Loucy (cell line): ENCODE measurements around the gene SEC24B.

Source experiments
- EZH2phosphoT487 ChIP-seq: fragments of 200-600 bp; IDR thresholded peaks from 2 replicates; pipeline ENCODE4 v1.6.1; 2018; ENCODE audit warnings: antibody characterized with exemption, mild to moderate bottlenecking, moderate library complexity, borderline replicate concordance
- TF ChIP-seq, protein P1 (sequence below): fragments of 200-600 bp; sonication (generic); conservative IDR thresholded peaks from 2 replicates; pipeline ENCODE4 v1.5.1; 2014; ENCODE audit warnings: mild to moderate bottlenecking, antibody characterized with exemption, low read length

DNA sequence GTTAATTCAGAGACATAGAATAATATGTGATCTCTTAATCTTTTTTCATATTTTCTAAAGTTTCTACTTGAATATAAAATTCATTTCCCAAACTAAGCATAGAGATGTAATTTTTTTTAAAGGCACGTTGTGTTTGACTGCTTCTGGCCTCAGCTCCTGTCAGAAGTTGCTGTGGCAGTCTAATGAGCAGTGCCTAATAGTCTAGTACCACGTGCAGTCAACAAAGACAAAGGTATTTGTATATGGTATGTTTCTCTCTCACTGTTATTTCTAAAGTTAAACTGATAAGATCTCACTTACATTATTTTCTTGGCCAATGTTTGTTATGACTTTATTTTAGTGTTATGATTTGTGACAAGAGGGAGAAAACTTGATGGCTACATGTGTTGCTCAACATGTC is 77.8 kb downstream of the SEC24B start:
- TF ChIP-seq, protein P1, sequence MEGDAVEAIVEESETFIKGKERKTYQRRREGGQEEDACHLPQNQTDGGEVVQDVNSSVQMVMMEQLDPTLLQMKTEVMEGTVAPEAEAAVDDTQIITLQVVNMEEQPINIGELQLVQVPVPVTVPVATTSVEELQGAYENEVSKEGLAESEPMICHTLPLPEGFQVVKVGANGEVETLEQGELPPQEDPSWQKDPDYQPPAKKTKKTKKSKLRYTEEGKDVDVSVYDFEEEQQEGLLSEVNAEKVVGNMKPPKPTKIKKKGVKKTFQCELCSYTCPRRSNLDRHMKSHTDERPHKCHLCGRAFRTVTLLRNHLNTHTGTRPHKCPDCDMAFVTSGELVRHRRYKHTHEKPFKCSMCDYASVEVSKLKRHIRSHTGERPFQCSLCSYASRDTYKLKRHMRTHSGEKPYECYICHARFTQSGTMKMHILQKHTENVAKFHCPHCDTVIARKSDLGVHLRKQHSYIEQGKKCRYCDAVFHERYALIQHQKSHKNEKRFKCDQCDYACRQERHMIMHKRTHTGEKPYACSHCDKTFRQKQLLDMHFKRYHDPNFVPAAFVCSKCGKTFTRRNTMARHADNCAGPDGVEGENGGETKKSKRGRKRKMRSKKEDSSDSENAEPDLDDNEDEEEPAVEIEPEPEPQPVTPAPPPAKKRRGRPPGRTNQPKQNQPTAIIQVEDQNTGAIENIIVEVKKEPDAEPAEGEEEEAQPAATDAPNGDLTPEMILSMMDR, result no peak
- TF ChIP-seq EZH2phosphoT487, result no peak
